Coronary artery (tissue), 2 donors: Measurements from ENCODE around the gene BNC2.
A peak's percentile ranks its signal among the peaks of the same experiment; 100 is the strongest.

ENCODE experiments used
- DNase-seq: peaks from one replicate; pipeline ENCODE4 v3.0.0-alpha.2; 2017; ENCODE audit warnings: low spot score
- H3K27ac ChIP-seq, 2 donors: fragments of 200-600 bp; sonication (generic); one replicate each; pipeline ENCODE4 v1.5.1; 2016 to 2019
- H3K4me3 ChIP-seq: fragments of 200-600 bp; sonication (generic); 2 replicates; pipeline ENCODE4 v1.5.1; 2016; ENCODE audit warnings: mild to moderate bottlenecking, moderate library complexity
- TF ChIP-seq, protein P1 (sequence below): fragments of 200-600 bp; sonication (generic); IDR thresholded peaks from one replicate; pipeline ENCODE4 v1.5.1; 2019; ENCODE audit warnings: antibody characterized with exemption

Gene BNC2

DNA sequence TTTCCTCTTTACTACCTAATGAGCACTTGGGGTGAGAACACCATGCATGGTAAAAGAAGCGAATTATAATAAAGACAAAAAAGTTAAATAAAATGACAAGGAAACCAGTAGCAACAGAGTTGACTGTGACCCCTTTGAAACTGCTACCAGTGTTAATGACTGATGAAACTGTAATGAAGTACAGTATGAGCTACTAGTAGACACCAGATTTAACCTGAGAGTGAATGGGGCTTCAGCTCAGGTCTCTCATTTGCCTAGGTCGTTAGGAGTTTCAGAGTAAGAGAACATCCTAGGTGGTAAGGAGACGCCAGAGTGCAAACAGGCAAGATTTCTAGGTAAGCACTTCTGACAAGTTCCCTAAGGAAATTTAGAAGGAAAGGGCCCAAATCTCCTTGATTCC, 346.4 kb downstream of the BNC2 start:
- Histone ChIP-seq H3K27ac (no peak overlapping the region), H3K4me3 (no peak overlapping the region)
- DNase-seq, result no peak
- TF ChIP-seq, protein P1, sequence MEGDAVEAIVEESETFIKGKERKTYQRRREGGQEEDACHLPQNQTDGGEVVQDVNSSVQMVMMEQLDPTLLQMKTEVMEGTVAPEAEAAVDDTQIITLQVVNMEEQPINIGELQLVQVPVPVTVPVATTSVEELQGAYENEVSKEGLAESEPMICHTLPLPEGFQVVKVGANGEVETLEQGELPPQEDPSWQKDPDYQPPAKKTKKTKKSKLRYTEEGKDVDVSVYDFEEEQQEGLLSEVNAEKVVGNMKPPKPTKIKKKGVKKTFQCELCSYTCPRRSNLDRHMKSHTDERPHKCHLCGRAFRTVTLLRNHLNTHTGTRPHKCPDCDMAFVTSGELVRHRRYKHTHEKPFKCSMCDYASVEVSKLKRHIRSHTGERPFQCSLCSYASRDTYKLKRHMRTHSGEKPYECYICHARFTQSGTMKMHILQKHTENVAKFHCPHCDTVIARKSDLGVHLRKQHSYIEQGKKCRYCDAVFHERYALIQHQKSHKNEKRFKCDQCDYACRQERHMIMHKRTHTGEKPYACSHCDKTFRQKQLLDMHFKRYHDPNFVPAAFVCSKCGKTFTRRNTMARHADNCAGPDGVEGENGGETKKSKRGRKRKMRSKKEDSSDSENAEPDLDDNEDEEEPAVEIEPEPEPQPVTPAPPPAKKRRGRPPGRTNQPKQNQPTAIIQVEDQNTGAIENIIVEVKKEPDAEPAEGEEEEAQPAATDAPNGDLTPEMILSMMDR, result no peak

- Histone ChIP-seq H3K4me3 (no peak overlapping the region), H3K27ac (peak overlapping the region in 1 of 2 donors; percentile 70)
- no peak for DNase-seq
- TF ChIP-seq, protein P1, result no peak
Observed at GRCh38 chr9:16521868-16522411, 348.5 kb downstream of the BNC2 start.

DNA sequence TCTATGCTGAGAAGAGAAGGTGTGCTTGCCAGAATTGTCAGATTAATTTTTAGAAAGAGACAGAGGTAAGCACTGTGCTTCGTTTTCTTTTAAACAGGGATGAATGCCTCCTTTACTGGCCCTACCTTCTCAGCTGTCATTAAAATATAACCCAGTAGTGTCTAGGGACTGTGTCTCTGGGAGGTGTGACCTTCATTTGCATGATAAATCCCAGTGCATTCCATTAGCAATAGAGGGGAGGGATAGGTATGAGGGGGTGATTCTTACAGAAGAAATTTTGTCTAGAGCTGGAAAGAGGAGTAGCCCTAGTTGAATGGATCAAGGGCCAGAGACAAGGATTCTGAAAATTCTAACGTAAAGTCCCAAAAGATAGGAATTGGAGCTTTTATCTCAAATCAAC, 351.5 kb downstream of the BNC2 start:
- no peak overlapping the region for H3K27ac ChIP-seq
- no peak overlapping the region for H3K4me3 ChIP-seq
- no peak for DNase-seq
- TF ChIP-seq, protein P1, result no peak

- no peak overlapping the region for H3K27ac ChIP-seq
Observed at GRCh38 chr9:16516891-16517290, 353.6 kb downstream of the BNC2 start.

DNA sequence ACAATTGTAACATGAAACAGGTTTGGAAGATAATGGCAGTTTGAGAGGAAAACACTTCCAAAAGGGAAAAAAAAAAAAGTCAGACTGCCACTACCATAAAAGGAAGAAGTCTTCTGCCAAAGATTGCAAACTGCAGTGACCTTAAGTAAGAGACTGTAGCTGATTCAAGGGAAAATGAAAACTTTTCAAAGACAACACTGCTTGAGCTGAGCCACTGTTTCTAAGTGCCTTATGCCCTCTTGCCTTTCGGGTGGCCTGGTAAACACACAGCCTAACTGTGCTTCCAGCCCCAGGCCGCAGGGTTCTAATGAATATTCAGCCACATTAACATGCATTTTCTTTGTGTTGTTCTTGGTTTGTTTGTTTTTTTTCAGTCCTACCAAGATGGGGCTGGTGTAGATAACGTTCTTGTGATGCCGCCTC, 354.6 kb downstream of the BNC2 start:
- Histone ChIP-seq H3K4me3 (no peak overlapping the region), H3K27ac (no peak overlapping the region)
- no peak for DNase-seq
- TF ChIP-seq, protein P1, result no peak

More at GRCh38 chr9:16516891-16517290, 353.6 kb downstream of the BNC2 start:
- H3K4me3 ChIP-seq, result no peak overlapping the region
- DNase-seq, result no peak
- TF ChIP-seq, protein P1, result no peak

DNA sequence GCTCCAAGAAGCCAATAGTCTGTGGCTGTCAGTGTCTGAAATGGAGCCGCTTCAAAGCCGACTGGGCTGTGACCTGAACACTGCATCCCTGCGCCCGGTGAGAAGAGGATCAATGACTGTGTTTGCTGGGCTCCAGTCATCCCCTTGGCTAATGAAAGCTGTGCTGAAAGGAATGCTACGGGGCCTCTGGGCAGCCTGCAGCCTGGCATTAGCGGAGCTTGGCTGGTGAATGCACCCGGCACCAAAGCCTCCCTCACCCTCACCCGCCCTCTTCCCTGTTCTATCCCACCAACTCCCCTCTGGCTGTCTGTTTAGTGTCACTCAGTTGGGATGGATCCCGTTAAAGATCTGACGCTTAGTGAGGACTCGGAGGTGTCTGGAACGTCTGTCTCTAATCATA, 355.3 kb downstream of the BNC2 start:
- DNase-seq, result no peak
- Histone ChIP-seq H3K4me3 (no peak overlapping the region), H3K27ac (no peak overlapping the region)
- TF ChIP-seq, protein P1, result no peak

DNA sequence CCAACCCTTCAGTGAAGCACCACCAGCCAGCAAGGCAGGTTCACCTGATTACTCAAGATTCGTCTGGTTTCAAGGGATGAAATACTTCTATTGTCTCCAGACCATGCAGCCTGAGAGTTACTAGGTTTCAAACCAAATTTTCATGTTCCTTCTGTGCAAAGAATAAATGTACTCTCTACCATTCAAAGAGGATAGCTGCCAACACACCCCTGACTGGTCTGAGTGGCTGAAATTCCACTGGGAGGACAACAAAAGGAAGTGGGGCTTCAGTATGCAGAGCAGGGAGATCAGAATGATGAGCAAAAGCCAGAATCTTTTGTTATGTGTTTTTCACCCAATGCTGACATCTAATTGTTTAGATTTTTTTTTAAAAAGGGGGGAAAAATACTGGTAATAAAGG, 356.3 kb downstream of the BNC2 start:
- Histone ChIP-seq H3K27ac (no peak overlapping the region), H3K4me3 (no peak overlapping the region)
- TF ChIP-seq, protein P1, result no peak
- no peak for DNase-seq
